Prostate gland (tissue), 2 donors: ENCODE measurements around the gene SMARCA2. TPM values are rescaled to one million over a fixed set of nuclear protein-coding genes. Genes with fewer than 3 reads are reported as not detected.

ENCODE experiments used
- DNase-seq: peaks from one replicate; pipeline ENCODE4 v3.0.0-alpha.2; 2019; ENCODE audit warnings: low spot score
- H3K27ac ChIP-seq, 2 donors: fragments of 200-600 bp; sonication (generic); 2 replicates each; pipeline ENCODE4 v1.5.1; 2017 to 2019
- H3K27me3 ChIP-seq: fragments of 200-600 bp; sonication (generic); replicated peaks from 2 replicates; pipeline ENCODE4 v1.5.1; 2019; ENCODE audit not compliant: insufficient read depth
- H3K36me3 ChIP-seq, 2 donors: fragments of 200-600 bp; sonication (generic); 1 replicate in 1 of 2; 2 replicates in 1 of 2; pipeline versions ENCODE4 v1.5.1 to v1.8.1; 2017 to 2019
- H3K4me1 ChIP-seq: fragments of 200-600 bp; sonication (generic); replicated peaks from 2 replicates; pipeline ENCODE4 v1.5.1; 2019
- H3K4me3 ChIP-seq, 2 donors: fragments of 200-600 bp; sonication (generic); 2 replicates each; pipeline ENCODE4 v1.5.1; 2017 to 2019
- H3K9me3 ChIP-seq: fragments of 200-600 bp; sonication (generic); 2 replicates; pipeline ENCODE4 v1.5.1; 2017
- CTCF ChIP-seq, 4 experiments: fragments of 200-600 bp in 2 of 4; fragments of 450-650 bp in 2 of 4; sonication (generic) in 2 of 4; IDR thresholded peaks; 1 replicate in 3 of 4; 2 replicates in 1 of 4; pipeline ENCODE4 v1.5.1; 2016 to 2019; ENCODE audit warnings: antibody characterized with exemption in 4 of 4, mild to moderate bottlenecking in 2 of 4, moderate library complexity in 2 of 4
- POLR2A ChIP-seq: fragments of 450-650 bp; IDR thresholded peaks from one replicate; pipeline ENCODE4 v1.6.1; 2016; ENCODE audit warnings: antibody characterized with exemption, mild to moderate bottlenecking
- POLR2AphosphoS5 ChIP-seq: sonication (generic); formaldehyde crosslinking; IDR thresholded peaks from one replicate; pipeline ENCODE4 v1.6.1; 2017; ENCODE audit warnings: antibody characterized with exemption
- WGBS: methylation state at CpG from one replicate; pipeline ENCODE4 v1.1.5; 2018; 5-methylcytosine and 5-hydroxymethylcytosine counted together
- intact Hi-C: fragments of 100-400 bp; cut with DNase I; formaldehyde crosslinking; loops from one replicate; pipeline ENCODE4 v1.14.2; 2022
- total RNA-seq, 2 donors: library from RNA; depleted of rRNA; stranded (reverse); fragments of >200 nt; gene quantifications; one replicate each; pipeline ENCODE4 v1.1.0, GENCODE V29; 2016

Gene SMARCA2
- total RNA-seq, 2 donors from 2014 or later, result 125 to 175 TPM

GRCh38 chr9:2210201-2210600, 195.1 kb downstream of the SMARCA2 start:
- no peak for DNase-seq
- H3K36me3 ChIP-seq, result no peaks in the 10 kb centered on the region
- no peaks in the 10 kb centered on the region for H3K9me3 ChIP-seq
- H3K4me3 ChIP-seq, result no peak overlapping the region
- no peak for TF ChIP-seq POLR2AphosphoS5
- TF ChIP-seq POLR2A, result no peak
- no peak for TF ChIP-seq CTCF (IDR thresholded peaks at IDR 0.05)
- no peaks in the 10 kb centered on the region for H3K4me1 ChIP-seq
- H3K27me3 ChIP-seq, result no peaks in the 10 kb centered on the region
- no peak overlapping the region for H3K27ac ChIP-seq
- intact Hi-C loops, result no loop called here
- 81% methylated on average over 2 of the region's 2 CpGs for WGBS

GRCh38 chr9:2213830-2214468, 198.8 kb downstream of the SMARCA2 start:
- 91% methylated on average over 6 of the region's 6 CpGs for WGBS
- H3K9me3 ChIP-seq, result no peaks in the 10 kb centered on the region
- no peaks in the 10 kb centered on the region for H3K27me3 ChIP-seq
- H3K4me3 ChIP-seq, result no peak overlapping the region
- H3K27ac ChIP-seq, result no peak overlapping the region
- intact Hi-C loops, result no loop called here
- TF ChIP-seq CTCF (IDR thresholded peaks at IDR 0.05) (no peak), POLR2AphosphoS5 (no peak)
- no peak for DNase-seq
- H3K4me1 ChIP-seq, result no peaks in the 10 kb centered on the region
- H3K36me3 ChIP-seq, result no peaks in the 10 kb centered on the region

GRCh38 chr9:2214707-2215106, 199.6 kb downstream of the SMARCA2 start:
- H3K4me3 ChIP-seq, result no peak overlapping the region
- H3K27me3 ChIP-seq, result no peaks in the 10 kb centered on the region
- no peaks in the 10 kb centered on the region for H3K36me3 ChIP-seq
- 77% methylated on average over 5 of the region's 5 CpGs for WGBS
- no peak for DNase-seq
- no peaks in the 10 kb centered on the region for H3K4me1 ChIP-seq
- H3K27ac ChIP-seq, result no peak overlapping the region
- no peaks in the 10 kb centered on the region for H3K9me3 ChIP-seq
- TF ChIP-seq POLR2AphosphoS5 (no peak), CTCF (IDR thresholded peaks at IDR 0.05) (no peak), POLR2A (no peak)
- intact Hi-C loops, result no loop called here

GRCh38 chr9:2215921-2216441, 200.8 kb downstream of the SMARCA2 start:
- H3K4me3 ChIP-seq, result no peak overlapping the region
- no peaks in the 10 kb centered on the region for H3K4me1 ChIP-seq
- no peaks in the 10 kb centered on the region for H3K9me3 ChIP-seq
- TF ChIP-seq CTCF (IDR thresholded peaks at IDR 0.05) (no peak), POLR2A (no peak), POLR2AphosphoS5 (no peak)
- intact Hi-C loops, result no loop called here
- H3K27me3 ChIP-seq, result no peaks in the 10 kb centered on the region
- no peak overlapping the region for H3K27ac ChIP-seq
- H3K36me3 ChIP-seq, result no peaks in the 10 kb centered on the region
- no peak for DNase-seq
- 62% methylated on average over 8 of the region's 8 CpGs for WGBS

- intact Hi-C loops, result no loop called here
- H3K27me3 ChIP-seq, result no peaks in the 10 kb centered on the region
- WGBS, result 79% methylated on average over 2 of the region's 2 CpGs
- DNase-seq, result no peak
- no peaks in the 10 kb centered on the region for H3K4me1 ChIP-seq
- no peak overlapping the region for H3K27ac ChIP-seq
- no peaks in the 10 kb centered on the region for H3K9me3 ChIP-seq
- no peaks in the 10 kb centered on the region for H3K36me3 ChIP-seq
- no peak overlapping the region for H3K4me3 ChIP-seq
- TF ChIP-seq POLR2A, result no peak
- TF ChIP-seq POLR2AphosphoS5, result no peak
- no peak for TF ChIP-seq CTCF (IDR thresholded peaks at IDR 0.05)
Observed at GRCh38 chr9:2216591-2216990, 201.4 kb downstream of the SMARCA2 start.
